Stimulated activated CD4-positive, alpha-beta T cell treated with anti-CD3 and anti-CD28 coated beads, Interleukin-12 subunit alpha, Interleukin-12 subunit beta, amount 100 ng/mL, for 48 hours (primary cell): ENCODE data around the gene ADGRD2.

ENCODE experiments used
- DNase-seq, 3 donors: peaks; one replicate each; pipeline ENCODE4 v3.0.0-alpha.2; 2020; ENCODE audit warnings: low read depth in 2 of 3, low spot score in 1 of 3

The ADGRD2 gene

GRCh38 chr9:124510650-124511425 is 60.6 kb downstream of the ADGRD2 start:
- no peak for DNase-seq

- DNase-seq = no peak
Measured at GRCh38 chr9:124511426-124511840, 61.2 kb downstream of the ADGRD2 start.

DNA sequence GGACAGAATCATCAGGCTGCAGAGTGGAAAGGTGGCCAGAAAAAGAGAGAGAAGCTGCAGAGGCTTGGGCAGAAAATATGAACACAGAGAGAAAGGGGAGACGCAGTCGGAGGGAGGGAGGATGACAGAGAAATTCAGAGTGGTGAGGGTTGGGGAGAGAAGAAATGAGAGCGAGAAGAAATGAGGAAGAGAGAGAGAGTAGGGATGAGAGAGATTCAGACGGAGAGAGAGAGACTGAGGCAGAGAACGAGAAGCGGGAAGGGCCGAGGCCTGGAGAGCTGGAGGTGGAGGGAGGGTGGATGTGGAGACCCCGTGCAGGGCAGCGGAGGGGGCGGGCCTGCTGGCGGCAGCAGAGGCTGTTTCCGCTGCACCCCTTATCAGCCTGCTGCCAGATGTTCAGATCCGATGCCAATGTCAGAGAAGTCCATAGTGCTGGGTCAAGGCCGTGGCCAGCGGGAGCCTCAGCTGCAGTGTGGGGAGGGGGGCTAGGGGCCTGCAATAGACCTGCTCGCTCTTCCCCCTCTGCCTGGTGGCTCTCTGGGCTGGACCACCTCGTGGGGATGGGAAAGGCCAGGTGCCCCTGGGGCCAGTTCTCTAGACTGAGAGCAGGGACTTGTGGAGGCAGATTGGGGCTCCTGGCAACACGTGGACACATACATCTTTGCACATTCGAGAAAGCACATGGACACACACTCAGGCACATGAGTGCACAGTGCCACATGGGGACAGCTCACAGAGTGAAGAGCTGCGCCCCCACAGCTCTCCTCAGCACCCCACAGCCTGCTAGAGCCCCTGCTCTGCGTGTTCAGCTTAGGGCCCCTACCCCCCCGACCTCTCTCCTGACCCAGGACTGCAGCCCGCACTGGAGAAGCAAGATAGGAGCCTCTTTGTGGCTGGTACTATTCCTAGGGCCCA is 61.9 kb downstream of the ADGRD2 start:
- DNase-seq = no peak

DNA sequence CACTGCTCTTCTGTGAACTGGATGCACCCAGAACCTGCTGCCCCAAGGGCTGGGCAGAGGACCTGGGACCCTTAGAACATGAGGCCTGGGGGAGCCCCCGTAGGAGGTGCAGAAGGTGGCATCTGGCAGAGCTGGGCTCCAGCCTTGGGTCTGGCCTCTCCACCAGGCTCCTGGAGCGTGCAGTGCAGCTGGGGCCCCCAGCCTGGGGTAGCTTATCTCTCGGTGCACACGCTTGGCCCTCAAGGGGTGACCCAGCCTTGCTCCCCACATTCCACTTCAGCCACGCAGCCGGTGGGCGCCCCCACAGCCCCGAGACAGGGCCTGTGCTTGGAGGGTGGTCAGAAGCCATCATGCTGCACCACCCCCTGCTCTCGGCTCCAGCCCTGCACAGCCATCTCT is 62.6 kb downstream of the ADGRD2 start:
- no peak for DNase-seq

DNA sequence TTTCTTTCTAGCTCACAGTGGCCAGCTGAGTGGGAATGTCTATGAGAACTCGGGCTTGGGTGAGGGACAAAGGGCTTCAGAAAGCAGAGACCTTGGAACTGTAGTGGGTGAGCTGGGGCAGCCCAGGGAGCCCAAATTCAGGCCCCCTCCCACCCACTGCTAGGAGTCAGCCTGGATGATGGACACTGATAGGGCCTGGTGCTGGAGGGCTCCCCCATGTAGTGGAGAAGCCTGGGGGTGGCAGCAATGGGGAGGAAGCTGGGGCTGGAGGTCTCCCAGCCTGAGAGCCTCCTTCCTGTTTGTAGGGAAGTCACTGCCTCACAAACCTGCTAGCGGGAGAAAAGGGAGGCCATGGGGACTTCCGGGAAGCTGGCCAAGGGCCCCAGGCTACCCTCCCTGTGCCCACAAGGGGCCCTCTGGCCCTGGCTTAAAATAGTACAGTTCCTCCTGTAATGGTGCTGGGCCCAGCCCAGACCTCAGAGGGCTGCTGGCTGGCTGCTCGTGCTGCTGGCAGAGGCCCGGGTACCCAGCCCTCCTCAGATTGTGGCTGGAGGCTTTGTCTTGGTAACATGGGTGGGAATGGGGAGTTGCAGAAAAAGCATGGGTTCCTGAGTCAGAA is 63.2 kb downstream of the ADGRD2 start:
- no peak for DNase-seq

DNA sequence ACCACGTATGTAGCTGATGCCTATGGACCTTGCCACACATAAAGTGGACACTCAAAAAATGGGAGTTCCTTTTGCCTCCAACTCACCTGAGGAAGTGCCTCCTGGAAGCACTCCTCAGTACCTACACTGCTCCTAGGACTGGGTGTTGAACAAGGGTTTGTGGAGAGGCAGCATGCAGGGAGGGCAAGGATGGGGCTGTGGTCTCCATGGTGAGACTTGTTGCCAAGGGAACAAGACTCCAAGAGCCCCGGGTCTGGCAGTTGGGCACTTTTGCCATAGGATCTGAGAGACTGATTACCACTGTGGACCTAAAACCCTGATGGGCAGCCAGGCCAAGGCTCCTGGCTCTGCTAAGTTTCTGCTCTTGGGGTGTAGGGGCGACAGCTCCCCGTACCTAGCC is 63.9 kb downstream of the ADGRD2 start:
- no peak for DNase-seq

- DNase-seq = no peak
Measured at GRCh38 chr9:124514874-124515273, 64.6 kb downstream of the ADGRD2 start.

DNA sequence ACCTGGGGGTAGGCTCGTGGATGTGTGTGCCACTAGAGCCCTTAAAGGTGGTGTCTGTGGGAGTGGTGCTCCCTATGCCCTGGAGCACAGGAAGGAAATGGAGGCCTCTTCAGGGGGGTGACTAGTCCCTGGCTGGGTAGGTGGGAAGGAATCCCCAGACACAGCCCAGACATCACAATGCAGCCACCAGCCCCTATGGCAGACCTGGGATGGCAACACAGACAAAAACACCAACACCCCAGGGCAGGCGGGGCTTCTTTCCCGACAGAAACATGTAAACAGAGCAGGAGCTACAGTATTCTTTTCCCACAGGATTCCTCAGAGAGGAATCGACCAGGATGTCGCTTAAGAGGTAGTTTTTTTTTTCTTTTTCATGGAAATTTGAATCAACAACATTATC is 67.3 kb downstream of the ADGRD2 start:
- no peak for DNase-seq

GRCh38 chr9:124518116-124518515 is 67.9 kb downstream of the ADGRD2 start:
- DNase-seq = no peak

- no peak for DNase-seq
Measured at GRCh38 chr9:124520206-124520596, 70.0 kb downstream of the ADGRD2 start.

DNA sequence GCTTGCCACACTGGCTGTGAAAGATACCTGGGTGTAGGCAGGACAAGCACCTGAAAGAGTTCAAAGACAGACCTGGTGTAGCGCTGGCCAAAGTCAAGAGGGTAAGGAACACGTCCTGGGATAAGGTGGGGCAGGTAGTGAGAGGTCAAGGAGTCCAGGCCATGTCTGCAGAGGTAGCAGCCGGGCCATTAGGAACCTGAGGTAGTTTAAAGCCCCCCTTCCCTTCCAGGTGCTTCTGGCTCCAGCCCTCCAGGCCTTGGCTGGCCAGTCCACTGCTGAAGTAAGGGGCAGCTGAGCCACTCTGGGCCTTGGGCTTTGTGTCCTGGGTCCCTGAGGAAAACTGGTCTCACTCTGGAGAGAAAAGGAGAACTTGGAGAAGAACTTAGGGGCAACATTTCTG is 70.9 kb downstream of the ADGRD2 start:
- DNase-seq = no peak

DNA sequence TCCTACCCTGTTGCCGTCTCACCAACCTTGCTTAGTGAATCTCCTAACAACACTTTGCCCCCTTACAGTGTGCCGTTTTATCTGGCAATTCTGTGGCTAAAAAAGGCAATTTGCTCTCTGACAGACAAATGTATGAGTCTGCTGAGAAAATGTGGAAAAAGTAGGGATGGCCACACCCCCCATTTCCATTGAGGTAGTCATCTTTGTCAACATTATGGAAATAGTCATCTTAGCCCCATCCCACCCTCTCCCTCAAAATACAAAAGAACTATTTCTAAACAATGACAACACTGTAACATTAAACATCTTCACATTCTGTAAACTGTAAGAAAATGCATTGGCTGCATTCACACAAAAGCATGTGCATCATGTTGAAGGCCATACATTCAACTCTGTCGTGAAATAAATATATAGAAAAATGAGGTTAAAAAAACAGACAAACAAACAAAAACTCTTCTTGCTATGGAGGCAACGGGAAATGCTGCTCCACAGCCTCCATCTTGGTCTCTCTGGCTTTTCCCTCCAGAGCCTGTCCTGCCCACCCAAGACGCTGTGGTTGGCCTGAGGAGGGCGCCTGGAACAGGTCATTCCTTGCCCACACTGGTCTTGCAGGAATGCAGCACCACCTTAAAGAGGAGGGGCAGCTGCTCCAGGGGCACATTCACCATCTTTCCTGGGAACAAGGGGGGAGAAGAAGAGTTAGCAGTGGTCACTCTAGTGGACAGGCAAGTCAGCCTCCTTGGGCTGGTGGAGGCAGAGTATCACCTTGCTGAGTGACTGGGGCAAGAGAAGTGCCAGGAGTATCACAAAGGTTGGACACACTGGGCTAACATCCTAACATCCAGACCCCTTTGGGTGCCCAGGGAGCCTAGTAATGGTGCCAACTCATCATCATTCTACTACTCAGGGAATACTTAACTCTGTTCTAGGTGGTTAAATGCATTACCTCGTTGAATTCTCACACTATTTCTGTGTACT is 72.2 kb downstream of the ADGRD2 start:
- DNase-seq = no peak

DNA sequence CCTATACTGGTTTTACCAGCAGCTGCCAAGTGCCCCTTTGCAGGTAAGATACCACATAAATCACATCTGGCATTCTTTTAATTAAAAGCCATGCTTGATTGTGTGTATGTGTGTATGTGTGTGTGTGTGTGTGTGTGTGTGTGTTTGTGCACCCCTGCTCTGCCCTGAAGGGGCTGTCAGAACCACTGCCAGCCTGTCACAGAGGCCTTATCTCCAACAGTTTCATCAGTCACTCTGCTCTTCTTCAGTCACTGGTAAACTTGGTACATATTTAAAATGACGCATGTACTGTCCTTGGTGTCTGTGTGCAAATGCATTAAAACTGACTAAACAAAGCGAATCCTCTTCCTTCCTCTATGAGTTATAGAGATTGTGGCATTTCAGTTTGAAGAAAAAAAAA is 75.9 kb downstream of the ADGRD2 start:
- no peak for DNase-seq

DNA sequence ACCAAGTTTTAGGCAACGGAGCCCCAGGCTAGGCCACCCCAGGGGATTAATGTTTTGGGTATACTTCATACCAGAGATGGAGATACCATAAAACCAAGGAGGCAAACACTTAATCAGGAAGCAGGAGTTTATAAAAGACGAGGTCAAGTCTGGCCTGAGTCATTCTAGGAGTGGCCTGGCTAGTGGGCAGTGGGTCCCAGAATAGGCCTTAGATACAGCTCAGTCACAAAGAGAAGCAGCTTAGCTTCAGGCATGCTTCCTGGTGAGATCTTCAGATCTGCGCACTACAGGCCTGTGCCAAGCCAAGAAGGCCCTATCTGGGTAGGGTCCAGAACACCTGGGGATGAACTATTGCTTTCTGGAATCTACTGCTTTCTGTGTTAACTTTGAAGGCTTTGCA is 77.5 kb downstream of the ADGRD2 start:
- no peak for DNase-seq
